Neural cell (in vitro differentiated cells): ENCODE data around the gene KRTAP1-3. TPM values are rescaled to one million over a fixed set of nuclear protein-coding genes. Genes with fewer than 3 reads are reported as not detected.

Source experiments
- H2AFZ ChIP-seq: fragments of 200-600, 300-800 bp; sonication (generic), shearing (Covaris generic); 2 replicates; pipeline ENCODE4 v1.6.0; 2014; ENCODE audit warnings: low read depth, mild to moderate bottlenecking, antibody characterized with exemption, low read length, moderate library complexity
- H3F3A ChIP-seq: fragments of 200-600 bp; shearing (Covaris generic); 2 replicates; pipeline ENCODE4 v1.6.1; 2016; ENCODE audit warnings: mild to moderate bottlenecking, moderate library complexity, mixed read lengths, antibody characterized with exemption, low read length; ENCODE audit not compliant: insufficient read depth, poor library complexity, severe bottlenecking
- H3K27ac ChIP-seq: fragments of 200-600, 300-800 bp; sonication (generic), shearing (Covaris generic); 2 replicates; pipeline ENCODE4 v1.5.1; 2014; ENCODE audit warnings: mild to moderate bottlenecking, low read length, moderate library complexity
- H3K27me3 ChIP-seq: fragments of 300-800, 200-600 bp; sonication (generic), shearing (Covaris generic); 2 replicates; pipeline ENCODE4 v1.6.0; 2014; ENCODE audit warnings: mild to moderate bottlenecking, low read depth, low read length, moderate library complexity; ENCODE audit not compliant: insufficient read depth
- H3K36me3 ChIP-seq: fragments of 300-800, 200-600 bp; sonication (generic), shearing (Covaris generic); 2 replicates; pipeline ENCODE4 v1.5.1; 2014; ENCODE audit warnings: mild to moderate bottlenecking, antibody characterized with exemption, low read length, moderate library complexity; ENCODE audit not compliant: insufficient read depth
- H3K4me2 ChIP-seq: fragments of 300-800, 200-600 bp; sonication (generic), shearing (Covaris generic); 2 replicates; pipeline ENCODE4 v1.6.0; 2014; ENCODE audit warnings: mild to moderate bottlenecking, low read length
- H3K4me3 ChIP-seq: fragments of 300-800, 200-600 bp; sonication (generic), shearing (Covaris generic); 2 replicates; pipeline ENCODE4 v1.5.1; 2014; ENCODE audit warnings: mild to moderate bottlenecking, low read length, moderate library complexity
- H3K79me2 ChIP-seq: fragments of 200-600 bp; shearing (Covaris generic); replicated peaks from 2 replicates; pipeline ENCODE4 v1.6.0; 2014; ENCODE audit warnings: mild to moderate bottlenecking, low read length, moderate library complexity; ENCODE audit not compliant: insufficient read depth
- H3K9ac ChIP-seq: fragments of 300-800, 200-600 bp; sonication (generic), shearing (Covaris generic); 2 replicates; pipeline ENCODE4 v1.6.1; 2016; ENCODE audit warnings: mild to moderate bottlenecking, low read length, mixed read lengths
- H3K9me2 ChIP-seq: fragments of 200-600 bp; shearing (Covaris generic); 2 replicates; pipeline ENCODE4 v1.6.1; 2016; ENCODE audit warnings: mild to moderate bottlenecking, low read length, mixed read lengths; ENCODE audit not compliant: insufficient read depth
- H3K9me3 ChIP-seq: fragments of 200-600, 300-800 bp; sonication (generic), shearing (Covaris generic); 2 replicates; pipeline ENCODE4 v1.6.1; 2016; ENCODE audit warnings: mild to moderate bottlenecking, mixed run types, low read length, moderate library complexity, mixed read lengths
- H4K20me1 ChIP-seq: fragments of 200-600 bp; shearing (Covaris generic); 2 replicates; pipeline ENCODE4 v1.6.1; 2016; ENCODE audit warnings: mild to moderate bottlenecking, mixed run types; ENCODE audit not compliant: insufficient read depth
- EP300 ChIP-seq: fragments of 450-650 bp; conservative IDR thresholded peaks from 2 replicates; pipeline ENCODE4 v1.6.1; 2014; ENCODE audit warnings: antibody characterized with exemption, mild to moderate bottlenecking, moderate library complexity; ENCODE audit not compliant: poor library complexity, severe bottlenecking
- EZH2 ChIP-seq: fragments of 200-600, 300-800 bp; shearing (Covaris generic), sonication (generic); IDR thresholded peaks from 2 replicates; pipeline ENCODE4 v1.6.1; 2014; ENCODE audit warnings: antibody characterized with exemption, low read length, borderline replicate concordance, mild to moderate bottlenecking; ENCODE audit not compliant: insufficient read depth, poor library complexity, severe bottlenecking
- MXI1 ChIP-seq: fragments of 450-650 bp; conservative IDR thresholded peaks from 2 replicates; pipeline ENCODE4 v1.6.1; 2014; ENCODE audit warnings: antibody characterized with exemption, mild to moderate bottlenecking; ENCODE audit not compliant: poor library complexity, severe bottlenecking
- POLR2AphosphoS5 ChIP-seq: IDR thresholded peaks from 2 replicates; pipeline ENCODE4 v1.6.1; 2012
- RAD21 ChIP-seq: fragments of 450-650 bp; conservative IDR thresholded peaks from 2 replicates; pipeline ENCODE4 v1.6.1; 2014; ENCODE audit warnings: antibody characterized with exemption, mild to moderate bottlenecking, moderate library complexity
- SMC3 ChIP-seq: fragments of 450-650 bp; conservative IDR thresholded peaks from 2 replicates; pipeline ENCODE4 v1.6.1; 2014; ENCODE audit warnings: antibody characterized with exemption, mild to moderate bottlenecking, moderate library complexity; ENCODE audit not compliant: poor library complexity
- TAF1 ChIP-seq: IDR thresholded peaks from 2 replicates; pipeline ENCODE4 v1.6.1; 2012; ENCODE audit warnings: low read depth
- polyA plus RNA-seq: library from polyadenylated mRNA; depleted of rRNA; stranded (reverse); fragments of >200 nt; gene quantifications from 2 replicates; pipeline ENCODE4 v1.2.3, GENCODE V29; 2014
- TF ChIP-seq, protein P1 (sequence below): fragments of 450-650 bp; IDR thresholded peaks from 2 replicates; pipeline ENCODE4 v1.5.1; 2014; ENCODE audit warnings: antibody characterized with exemption, mild to moderate bottlenecking, moderate library complexity; ENCODE audit not compliant: poor library complexity, severe bottlenecking
- TF ChIP-seq, protein P2 (sequence below): IDR thresholded peaks from 2 replicates; pipeline ENCODE4 v1.6.1; 2012; ENCODE audit warnings: borderline replicate concordance

KRTAP1-3 gene
- polyA plus RNA-seq, 1 donor from 2014 or later: not detected

GRCh38 chr17:41010441-41010840, 24.2 kb downstream of the KRTAP1-3 start:
- no peak overlapping the region for H3K27ac ChIP-seq
- no peaks in the 10 kb centered on the region for H3K27me3 ChIP-seq
- no peaks in the 10 kb centered on the region for H3K9me3 ChIP-seq
- no peaks in the 10 kb centered on the region for H3K9me2 ChIP-seq
- no peaks in the 10 kb centered on the region for H4K20me1 ChIP-seq
- no peaks in the 10 kb centered on the region for H3K79me2 ChIP-seq
- no peak overlapping the region for H3K4me2 ChIP-seq
- H3K9ac ChIP-seq: no peak overlapping the region
- H2AFZ ChIP-seq: no peak overlapping the region
- H3K36me3 ChIP-seq: no peaks in the 10 kb centered on the region
- TF ChIP-seq TAF1 (no peak), EP300 (no peak), POLR2AphosphoS5 (no peak), EZH2 (no peak), SMC3 (no peak), RAD21 (no peak), MXI1 (no peak)
- TF ChIP-seq, protein P1, sequence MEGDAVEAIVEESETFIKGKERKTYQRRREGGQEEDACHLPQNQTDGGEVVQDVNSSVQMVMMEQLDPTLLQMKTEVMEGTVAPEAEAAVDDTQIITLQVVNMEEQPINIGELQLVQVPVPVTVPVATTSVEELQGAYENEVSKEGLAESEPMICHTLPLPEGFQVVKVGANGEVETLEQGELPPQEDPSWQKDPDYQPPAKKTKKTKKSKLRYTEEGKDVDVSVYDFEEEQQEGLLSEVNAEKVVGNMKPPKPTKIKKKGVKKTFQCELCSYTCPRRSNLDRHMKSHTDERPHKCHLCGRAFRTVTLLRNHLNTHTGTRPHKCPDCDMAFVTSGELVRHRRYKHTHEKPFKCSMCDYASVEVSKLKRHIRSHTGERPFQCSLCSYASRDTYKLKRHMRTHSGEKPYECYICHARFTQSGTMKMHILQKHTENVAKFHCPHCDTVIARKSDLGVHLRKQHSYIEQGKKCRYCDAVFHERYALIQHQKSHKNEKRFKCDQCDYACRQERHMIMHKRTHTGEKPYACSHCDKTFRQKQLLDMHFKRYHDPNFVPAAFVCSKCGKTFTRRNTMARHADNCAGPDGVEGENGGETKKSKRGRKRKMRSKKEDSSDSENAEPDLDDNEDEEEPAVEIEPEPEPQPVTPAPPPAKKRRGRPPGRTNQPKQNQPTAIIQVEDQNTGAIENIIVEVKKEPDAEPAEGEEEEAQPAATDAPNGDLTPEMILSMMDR: no peak
- TF ChIP-seq, protein P2, sequence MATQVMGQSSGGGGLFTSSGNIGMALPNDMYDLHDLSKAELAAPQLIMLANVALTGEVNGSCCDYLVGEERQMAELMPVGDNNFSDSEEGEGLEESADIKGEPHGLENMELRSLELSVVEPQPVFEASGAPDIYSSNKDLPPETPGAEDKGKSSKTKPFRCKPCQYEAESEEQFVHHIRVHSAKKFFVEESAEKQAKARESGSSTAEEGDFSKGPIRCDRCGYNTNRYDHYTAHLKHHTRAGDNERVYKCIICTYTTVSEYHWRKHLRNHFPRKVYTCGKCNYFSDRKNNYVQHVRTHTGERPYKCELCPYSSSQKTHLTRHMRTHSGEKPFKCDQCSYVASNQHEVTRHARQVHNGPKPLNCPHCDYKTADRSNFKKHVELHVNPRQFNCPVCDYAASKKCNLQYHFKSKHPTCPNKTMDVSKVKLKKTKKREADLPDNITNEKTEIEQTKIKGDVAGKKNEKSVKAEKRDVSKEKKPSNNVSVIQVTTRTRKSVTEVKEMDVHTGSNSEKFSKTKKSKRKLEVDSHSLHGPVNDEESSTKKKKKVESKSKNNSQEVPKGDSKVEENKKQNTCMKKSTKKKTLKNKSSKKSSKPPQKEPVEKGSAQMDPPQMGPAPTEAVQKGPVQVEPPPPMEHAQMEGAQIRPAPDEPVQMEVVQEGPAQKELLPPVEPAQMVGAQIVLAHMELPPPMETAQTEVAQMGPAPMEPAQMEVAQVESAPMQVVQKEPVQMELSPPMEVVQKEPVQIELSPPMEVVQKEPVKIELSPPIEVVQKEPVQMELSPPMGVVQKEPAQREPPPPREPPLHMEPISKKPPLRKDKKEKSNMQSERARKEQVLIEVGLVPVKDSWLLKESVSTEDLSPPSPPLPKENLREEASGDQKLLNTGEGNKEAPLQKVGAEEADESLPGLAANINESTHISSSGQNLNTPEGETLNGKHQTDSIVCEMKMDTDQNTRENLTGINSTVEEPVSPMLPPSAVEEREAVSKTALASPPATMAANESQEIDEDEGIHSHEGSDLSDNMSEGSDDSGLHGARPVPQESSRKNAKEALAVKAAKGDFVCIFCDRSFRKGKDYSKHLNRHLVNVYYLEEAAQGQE: no peak
- no peaks in the 10 kb centered on the region for H3F3A ChIP-seq
- no peak overlapping the region for H3K4me3 ChIP-seq

DNA sequence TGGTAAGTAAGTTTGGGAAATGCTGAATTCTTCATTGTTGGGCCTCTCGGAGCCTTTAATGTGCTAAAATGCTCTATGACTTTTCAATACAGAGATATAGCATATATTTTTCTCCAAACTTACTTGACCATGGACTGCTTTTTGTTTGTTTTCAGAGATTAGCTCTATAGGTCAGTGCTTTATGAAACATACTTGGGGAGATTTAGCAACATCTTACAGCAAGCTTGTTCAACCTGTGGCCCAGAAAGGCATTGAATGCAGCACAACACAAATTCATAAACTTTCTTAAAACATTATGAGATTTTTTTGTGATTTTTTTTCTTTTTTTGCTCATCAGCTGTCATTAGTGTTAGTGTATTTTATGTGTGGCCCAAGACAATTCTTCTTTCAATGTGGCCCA, 24.7 kb downstream of the KRTAP1-3 start:
- no peak overlapping the region for H3K4me3 ChIP-seq

More for the DNA sequence above, 24.7 kb downstream of the KRTAP1-3 start:
- no peaks in the 10 kb centered on the region for H3K79me2 ChIP-seq
- no peak overlapping the region for H3K9ac ChIP-seq
- H3K36me3 ChIP-seq: no peaks in the 10 kb centered on the region
- no peaks in the 10 kb centered on the region for H3K27me3 ChIP-seq
- H3K27ac ChIP-seq: no peak overlapping the region
- TF ChIP-seq EZH2 (no peak), POLR2AphosphoS5 (no peak), MXI1 (no peak), EP300 (no peak), TAF1 (no peak), RAD21 (no peak), SMC3 (no peak)
- TF ChIP-seq, protein P2: no peak
- TF ChIP-seq, protein P1: no peak
- H4K20me1 ChIP-seq: no peaks in the 10 kb centered on the region
- H3K9me3 ChIP-seq: no peaks in the 10 kb centered on the region
- H3K9me2 ChIP-seq: no peaks in the 10 kb centered on the region
- no peak overlapping the region for H3K4me2 ChIP-seq
- H3F3A ChIP-seq: no peaks in the 10 kb centered on the region
- no peak overlapping the region for H2AFZ ChIP-seq
